ENCODE data around the gene TSKU.

GRCh38 chr11:76810151-76810853 is 27.1 kb downstream of the TSKU start:
- no peak for TF ChIP-seq TAF1 (IDR thresholded peaks at IDR 0.05; ENCODE audit: low read depth)
- no peak for TF ChIP-seq NFIC (IDR thresholded peaks at IDR 0.05)
- TF ChIP-seq EGR1 (IDR thresholded peaks at IDR 0.05): no peak
